ENCODE data around the gene TRAK2.

DNA sequence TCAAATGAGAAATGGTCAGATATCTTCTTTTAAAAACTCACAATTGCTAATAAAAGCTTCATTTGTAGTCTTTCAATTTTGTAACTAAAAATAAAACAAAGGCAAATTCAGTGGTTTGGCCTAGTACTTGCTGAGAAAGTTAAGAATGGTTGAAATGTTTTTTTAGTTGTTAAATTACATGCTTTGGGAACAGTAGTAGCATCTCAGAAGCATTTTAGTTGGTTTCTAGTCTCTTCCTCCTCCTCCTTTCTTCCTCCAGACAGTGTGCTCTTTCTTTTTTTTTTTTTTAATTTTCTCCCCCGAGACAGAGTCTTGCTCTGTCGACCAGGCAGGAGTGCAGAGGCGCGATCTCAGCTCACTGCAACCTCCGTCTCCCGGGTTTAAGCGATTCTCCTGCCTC, 9.8 kb downstream of the TRAK2 start:
- TF ChIP-seq, protein P1, sequence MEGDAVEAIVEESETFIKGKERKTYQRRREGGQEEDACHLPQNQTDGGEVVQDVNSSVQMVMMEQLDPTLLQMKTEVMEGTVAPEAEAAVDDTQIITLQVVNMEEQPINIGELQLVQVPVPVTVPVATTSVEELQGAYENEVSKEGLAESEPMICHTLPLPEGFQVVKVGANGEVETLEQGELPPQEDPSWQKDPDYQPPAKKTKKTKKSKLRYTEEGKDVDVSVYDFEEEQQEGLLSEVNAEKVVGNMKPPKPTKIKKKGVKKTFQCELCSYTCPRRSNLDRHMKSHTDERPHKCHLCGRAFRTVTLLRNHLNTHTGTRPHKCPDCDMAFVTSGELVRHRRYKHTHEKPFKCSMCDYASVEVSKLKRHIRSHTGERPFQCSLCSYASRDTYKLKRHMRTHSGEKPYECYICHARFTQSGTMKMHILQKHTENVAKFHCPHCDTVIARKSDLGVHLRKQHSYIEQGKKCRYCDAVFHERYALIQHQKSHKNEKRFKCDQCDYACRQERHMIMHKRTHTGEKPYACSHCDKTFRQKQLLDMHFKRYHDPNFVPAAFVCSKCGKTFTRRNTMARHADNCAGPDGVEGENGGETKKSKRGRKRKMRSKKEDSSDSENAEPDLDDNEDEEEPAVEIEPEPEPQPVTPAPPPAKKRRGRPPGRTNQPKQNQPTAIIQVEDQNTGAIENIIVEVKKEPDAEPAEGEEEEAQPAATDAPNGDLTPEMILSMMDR (IDR thresholded peaks at IDR 0.05; ENCODE audit: low read depth, low read length), result no peak
- TF ChIP-seq EZH2phosphoT487 (IDR thresholded peaks at IDR 0.05; ENCODE audit: low read depth), result no peak
